ENCODE data around the gene DAZAP1. TPM values are rescaled to one million over a fixed set of nuclear protein-coding genes. Genes with fewer than 3 reads are reported as not detected.

DAZAP1 gene
- total RNA-seq, 1 donor, result 40.9 TPM

DNA sequence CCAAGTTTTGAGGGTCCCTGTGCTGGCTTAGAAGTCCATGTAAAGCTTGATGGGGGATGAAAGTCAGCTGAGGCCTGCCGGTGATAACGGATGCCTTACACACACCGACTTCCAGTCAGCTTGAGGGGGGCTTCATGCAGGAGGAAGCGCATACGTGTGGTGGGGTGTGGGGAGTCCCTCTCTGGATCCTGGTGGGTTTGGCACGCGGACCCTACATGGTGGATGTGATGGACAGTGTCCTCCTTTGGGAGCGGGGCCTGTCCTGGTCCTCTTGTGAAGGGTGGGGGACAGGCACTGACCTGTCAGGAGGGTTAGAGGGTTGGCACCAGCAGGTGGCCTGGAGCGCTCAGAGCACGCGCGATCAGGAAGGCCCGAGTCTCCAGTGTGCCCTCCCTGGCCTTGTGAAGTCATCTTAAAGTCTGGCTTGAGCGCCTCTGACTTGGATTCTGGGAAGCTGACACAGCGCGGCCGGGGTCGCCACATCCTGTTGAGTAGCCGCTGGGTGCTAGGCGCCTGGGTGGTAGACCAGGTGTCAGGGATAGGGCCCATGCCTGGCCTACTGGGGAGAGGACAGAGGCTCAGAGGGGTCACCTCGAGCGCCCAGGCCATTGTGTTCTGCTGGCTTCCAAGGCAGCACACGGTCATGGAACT, 2.9 kb downstream of the DAZAP1 start:
- Histone ChIP-seq H3K4me3 (ENCODE audit: insufficient read depth, low read length) (no peak overlapping the region), H3K27ac (ENCODE audit: low read depth, low read length) (peak overlapping the region; percentile 78), H3K9me3 (ENCODE audit: low read depth, low read length) (no peaks in the 10 kb centered on the region), H3K4me2 (ENCODE audit: insufficient read depth, low read length) (peak overlapping the region; percentile 97), H2AFZ (ENCODE audit: low read length) (no peak overlapping the region), H3K36me3 (ENCODE audit: insufficient read depth, low read length) (peaks cover 9% of the 10 kb centered on the region), H4K20me1 (ENCODE audit: insufficient read depth, low read length) (peaks cover 56% of the 10 kb centered on the region), H3K79me2 (ENCODE audit: insufficient read depth, low read length) (peaks cover 73% of the 10 kb centered on the region), H3K27me3 (ENCODE audit: insufficient read depth, low read length) (no peaks in the 10 kb centered on the region), H3K4me1 (ENCODE audit: insufficient read depth, low read length) (peaks cover 44% of the 10 kb centered on the region)
- TF ChIP-seq, protein P1, sequence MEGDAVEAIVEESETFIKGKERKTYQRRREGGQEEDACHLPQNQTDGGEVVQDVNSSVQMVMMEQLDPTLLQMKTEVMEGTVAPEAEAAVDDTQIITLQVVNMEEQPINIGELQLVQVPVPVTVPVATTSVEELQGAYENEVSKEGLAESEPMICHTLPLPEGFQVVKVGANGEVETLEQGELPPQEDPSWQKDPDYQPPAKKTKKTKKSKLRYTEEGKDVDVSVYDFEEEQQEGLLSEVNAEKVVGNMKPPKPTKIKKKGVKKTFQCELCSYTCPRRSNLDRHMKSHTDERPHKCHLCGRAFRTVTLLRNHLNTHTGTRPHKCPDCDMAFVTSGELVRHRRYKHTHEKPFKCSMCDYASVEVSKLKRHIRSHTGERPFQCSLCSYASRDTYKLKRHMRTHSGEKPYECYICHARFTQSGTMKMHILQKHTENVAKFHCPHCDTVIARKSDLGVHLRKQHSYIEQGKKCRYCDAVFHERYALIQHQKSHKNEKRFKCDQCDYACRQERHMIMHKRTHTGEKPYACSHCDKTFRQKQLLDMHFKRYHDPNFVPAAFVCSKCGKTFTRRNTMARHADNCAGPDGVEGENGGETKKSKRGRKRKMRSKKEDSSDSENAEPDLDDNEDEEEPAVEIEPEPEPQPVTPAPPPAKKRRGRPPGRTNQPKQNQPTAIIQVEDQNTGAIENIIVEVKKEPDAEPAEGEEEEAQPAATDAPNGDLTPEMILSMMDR (IDR thresholded peaks at IDR 0.05; ENCODE audit: extremely low read depth, low read depth, low read length), result no peak
- peak; percentile 87 for DNase-seq (ENCODE audit: insufficient read length, low spot score, missing footprints)

DNA sequence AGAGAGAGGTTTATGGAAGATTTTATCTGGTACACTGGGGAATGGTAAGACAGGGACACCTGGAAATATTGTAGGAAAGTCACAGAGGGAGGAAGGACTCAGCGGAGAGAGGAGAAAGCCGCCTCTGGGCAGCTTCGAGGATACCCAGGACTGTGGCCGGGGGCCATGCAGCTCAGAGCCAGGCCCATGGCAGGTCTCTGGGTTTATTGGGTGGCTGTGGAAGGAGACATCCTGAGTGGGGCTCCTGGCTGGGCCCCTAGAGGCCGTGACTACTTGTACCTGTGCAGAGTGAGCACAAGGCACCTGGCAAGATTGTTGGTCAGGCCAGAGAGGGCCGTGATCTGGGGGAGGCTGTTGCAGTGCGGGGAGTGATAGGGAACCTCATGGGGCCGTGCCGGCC, 3.4 kb downstream of the DAZAP1 start:
- H3K9me3 ChIP-seq (ENCODE audit: low read depth, low read length), result no peaks in the 10 kb centered on the region
- peaks cover 9% of the 10 kb centered on the region for H3K36me3 ChIP-seq (ENCODE audit: insufficient read depth, low read length)
- no peaks in the 10 kb centered on the region for H3K27me3 ChIP-seq (ENCODE audit: insufficient read depth, low read length)
- no peak for DNase-seq (ENCODE audit: insufficient read length, low spot score, missing footprints)
- TF ChIP-seq, protein P1 (IDR thresholded peaks at IDR 0.05; ENCODE audit: extremely low read depth, low read depth, low read length), result no peak
- H2AFZ ChIP-seq (ENCODE audit: low read length), result no peak overlapping the region
- peaks cover 78% of the 10 kb centered on the region for H3K79me2 ChIP-seq (ENCODE audit: insufficient read depth, low read length)
- peaks cover 48% of the 10 kb centered on the region for H3K4me1 ChIP-seq (ENCODE audit: insufficient read depth, low read length)
- H4K20me1 ChIP-seq (ENCODE audit: insufficient read depth, low read length), result peaks cover 56% of the 10 kb centered on the region
- peak overlapping the region; percentile 78 for H3K27ac ChIP-seq (ENCODE audit: low read depth, low read length)
- H3K4me2 ChIP-seq (ENCODE audit: insufficient read depth, low read length), result peak overlapping the region; percentile 97
- H3K4me3 ChIP-seq (ENCODE audit: insufficient read depth, low read length), result no peak overlapping the region

- H3K27ac ChIP-seq (ENCODE audit: low read depth, low read length), result peak overlapping the region; percentile 78
- H2AFZ ChIP-seq (ENCODE audit: low read length), result no peak overlapping the region
- peaks cover 86% of the 10 kb centered on the region for H3K79me2 ChIP-seq (ENCODE audit: insufficient read depth, low read length)
- H3K9me3 ChIP-seq (ENCODE audit: low read depth, low read length), result no peaks in the 10 kb centered on the region
- H3K36me3 ChIP-seq (ENCODE audit: insufficient read depth, low read length), result peaks cover 9% of the 10 kb centered on the region
- TF ChIP-seq, protein P1 (IDR thresholded peaks at IDR 0.05; ENCODE audit: extremely low read depth, low read depth, low read length), result no peak
- H4K20me1 ChIP-seq (ENCODE audit: insufficient read depth, low read length), result peaks cover 63% of the 10 kb centered on the region
- no peak overlapping the region for H3K4me3 ChIP-seq (ENCODE audit: insufficient read depth, low read length)
- H3K4me1 ChIP-seq (ENCODE audit: insufficient read depth, low read length), result peaks cover 54% of the 10 kb centered on the region
- H3K27me3 ChIP-seq (ENCODE audit: insufficient read depth, low read length), result no peaks in the 10 kb centered on the region
- peak; percentile 98 for DNase-seq (ENCODE audit: insufficient read length, low spot score, missing footprints)
- peak overlapping the region; percentile 97 for H3K4me2 ChIP-seq (ENCODE audit: insufficient read depth, low read length)
Observed at GRCh38 chr19:1411255-1412191, 4.1 kb downstream of the DAZAP1 start.

Measured in osteoblast (primary cell).